ENCODE measurements around the gene REXO5. TPM values are rescaled to one million over a fixed set of nuclear protein-coding genes. Genes with fewer than 3 reads are reported as not detected.

The REXO5 gene
- total and polyA plus RNA-seq, 7 donors = 0.63 to 1.8 (median 1.1) TPM

DNA sequence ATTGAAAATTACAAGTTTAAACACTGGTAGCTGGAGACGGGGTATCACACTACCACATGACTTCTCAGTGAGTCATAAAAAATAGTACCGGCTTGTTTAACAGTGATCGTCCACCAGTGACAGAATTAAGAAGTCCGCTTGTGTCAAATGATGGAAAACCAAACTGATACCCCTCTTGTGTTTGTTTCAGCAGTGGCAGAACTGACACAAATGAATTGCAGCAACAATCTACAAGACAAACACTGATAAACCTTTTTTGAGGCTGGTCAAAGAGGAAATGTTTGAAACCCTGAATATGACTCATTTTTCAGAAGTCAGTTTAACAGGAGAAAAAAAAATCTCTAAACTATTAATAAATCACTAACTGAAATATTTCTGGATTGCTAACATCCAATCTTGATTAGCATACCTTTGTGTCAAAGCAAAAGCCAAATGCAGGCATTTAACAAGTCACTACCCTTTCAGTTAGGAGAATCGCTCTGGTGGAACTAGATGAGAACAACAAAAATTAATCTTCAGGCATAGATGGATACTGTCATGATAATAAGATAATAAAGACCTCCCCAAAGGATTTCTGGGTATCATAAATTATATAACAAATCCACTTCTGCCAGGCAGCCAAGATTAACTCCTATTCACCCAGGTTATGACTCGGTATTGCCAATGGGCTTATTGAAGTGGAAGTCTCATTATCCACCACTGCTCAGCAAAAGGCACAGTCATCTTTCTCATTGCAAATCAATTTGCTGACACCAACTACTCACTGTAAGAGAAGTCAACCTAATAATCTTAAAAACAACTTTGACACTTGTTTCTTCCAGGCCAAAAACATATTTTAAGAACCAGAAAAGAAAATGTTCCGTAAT is 73.1 kb downstream of the REXO5 start:
- intact Hi-C loops (cut with DNase I) = no loop called here
- H3K27ac ChIP-seq = peak overlapping the region; percentile 12
- peaks cover 19% of the 10 kb centered on the region for H3K4me1 ChIP-seq
- H3K27me3 ChIP-seq (ENCODE audit: insufficient read depth in 3 of 3, low read length in 2 of 3) = no peaks in the 10 kb centered on the region
- H3K4me3 ChIP-seq = no peak overlapping the region
- WGBS, 3 donors = 60 to 75% (median 62%) methylated on average over 7 of the region's 7 CpGs
- no peaks in the 10 kb centered on the region for H3K9me3 ChIP-seq
- H3K36me3 ChIP-seq (ENCODE audit: insufficient read depth in 1 of 2, low read depth in 1 of 2) = no peaks in the 10 kb centered on the region
- DNase-seq (no peak), ATAC-seq (peak in 1 of 4 donors; percentile 56)
- TF ChIP-seq, protein P1, sequence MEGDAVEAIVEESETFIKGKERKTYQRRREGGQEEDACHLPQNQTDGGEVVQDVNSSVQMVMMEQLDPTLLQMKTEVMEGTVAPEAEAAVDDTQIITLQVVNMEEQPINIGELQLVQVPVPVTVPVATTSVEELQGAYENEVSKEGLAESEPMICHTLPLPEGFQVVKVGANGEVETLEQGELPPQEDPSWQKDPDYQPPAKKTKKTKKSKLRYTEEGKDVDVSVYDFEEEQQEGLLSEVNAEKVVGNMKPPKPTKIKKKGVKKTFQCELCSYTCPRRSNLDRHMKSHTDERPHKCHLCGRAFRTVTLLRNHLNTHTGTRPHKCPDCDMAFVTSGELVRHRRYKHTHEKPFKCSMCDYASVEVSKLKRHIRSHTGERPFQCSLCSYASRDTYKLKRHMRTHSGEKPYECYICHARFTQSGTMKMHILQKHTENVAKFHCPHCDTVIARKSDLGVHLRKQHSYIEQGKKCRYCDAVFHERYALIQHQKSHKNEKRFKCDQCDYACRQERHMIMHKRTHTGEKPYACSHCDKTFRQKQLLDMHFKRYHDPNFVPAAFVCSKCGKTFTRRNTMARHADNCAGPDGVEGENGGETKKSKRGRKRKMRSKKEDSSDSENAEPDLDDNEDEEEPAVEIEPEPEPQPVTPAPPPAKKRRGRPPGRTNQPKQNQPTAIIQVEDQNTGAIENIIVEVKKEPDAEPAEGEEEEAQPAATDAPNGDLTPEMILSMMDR (IDR thresholded peaks at IDR 0.05) = no peak

DNA sequence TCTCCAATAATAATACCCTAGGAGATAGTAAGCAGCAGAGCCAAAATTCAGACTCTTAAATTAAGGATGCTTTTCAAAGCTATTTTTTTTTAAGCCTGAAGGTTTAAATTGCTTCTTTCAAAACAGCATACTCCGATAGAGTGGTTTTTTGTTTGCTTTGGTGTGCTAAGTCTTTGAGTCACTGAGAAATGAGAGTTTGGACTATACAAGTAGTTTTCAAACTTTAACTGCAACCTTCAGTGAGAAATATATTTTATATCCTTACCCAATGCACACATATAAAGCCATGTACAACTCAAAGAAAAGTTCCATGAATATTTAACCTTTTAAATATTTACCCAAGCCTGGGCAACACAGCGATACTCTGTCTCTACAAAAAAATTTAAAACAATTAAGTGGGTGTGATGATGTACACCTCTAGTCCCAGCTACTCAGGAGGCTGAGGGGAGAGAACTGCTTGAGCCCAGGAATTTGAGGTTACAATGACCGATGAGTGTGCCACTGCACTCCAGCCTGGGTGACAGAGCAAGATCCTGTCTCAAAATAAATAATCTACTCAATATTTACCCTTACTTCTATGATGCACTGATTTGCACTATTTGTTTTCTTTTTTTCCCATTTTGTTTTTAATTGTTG is 74.7 kb downstream of the REXO5 start:
- ATAC-seq (peak in 1 of 4 donors; percentile 46), DNase-seq (no peak)
- no peak overlapping the region for H3K4me3 ChIP-seq
- no peaks in the 10 kb centered on the region for H3K36me3 ChIP-seq (ENCODE audit: insufficient read depth in 1 of 2, low read depth in 1 of 2)
- no peak overlapping the region for H3K27ac ChIP-seq
- WGBS, 3 donors = 89 to 93% (median 92%) methylated on average over 3 of the region's 3 CpGs
- intact Hi-C loops (cut with DNase I) = no loop called here
- peaks cover 15% of the 10 kb centered on the region for H3K4me1 ChIP-seq
- TF ChIP-seq, protein P1 (IDR thresholded peaks at IDR 0.05) = no peak
- no peaks in the 10 kb centered on the region for H3K27me3 ChIP-seq (ENCODE audit: insufficient read depth in 3 of 3, low read length in 2 of 3)
- H3K9me3 ChIP-seq = no peaks in the 10 kb centered on the region

DNA sequence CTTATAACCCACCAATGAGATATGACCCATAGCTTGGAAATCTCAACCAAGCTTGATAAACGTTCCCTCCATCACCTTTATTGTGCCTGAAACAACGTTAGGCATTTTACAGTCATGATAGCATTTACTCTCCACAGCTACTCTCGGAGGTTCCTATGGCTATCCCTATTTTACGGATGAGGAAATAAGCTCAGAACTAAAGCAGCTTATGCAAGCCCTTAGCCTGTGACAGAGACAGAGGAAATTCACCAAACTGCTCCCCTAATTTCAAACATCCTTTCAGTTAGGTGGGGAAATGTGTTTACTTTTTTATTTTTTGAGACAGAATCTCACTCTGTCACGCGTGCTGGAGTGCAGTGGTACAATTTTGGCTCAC is 75.2 kb downstream of the REXO5 start:
- no peaks in the 10 kb centered on the region for H3K27me3 ChIP-seq (ENCODE audit: insufficient read depth in 3 of 3, low read length in 2 of 3)
- ATAC-seq (no peak), DNase-seq (no peak)
- no peaks in the 10 kb centered on the region for H3K9me3 ChIP-seq
- peaks cover 15% of the 10 kb centered on the region for H3K4me1 ChIP-seq
- intact Hi-C loops (cut with DNase I) = no loop called here
- no peaks in the 10 kb centered on the region for H3K36me3 ChIP-seq (ENCODE audit: insufficient read depth in 1 of 2, low read depth in 1 of 2)
- WGBS, 3 donors = 82 to 87% (median 87%) methylated on average over 6 of the region's 6 CpGs
- H3K27ac ChIP-seq = no peak overlapping the region
- H3K4me3 ChIP-seq = no peak overlapping the region
- TF ChIP-seq, protein P1 (IDR thresholded peaks at IDR 0.05) = no peak

DNA sequence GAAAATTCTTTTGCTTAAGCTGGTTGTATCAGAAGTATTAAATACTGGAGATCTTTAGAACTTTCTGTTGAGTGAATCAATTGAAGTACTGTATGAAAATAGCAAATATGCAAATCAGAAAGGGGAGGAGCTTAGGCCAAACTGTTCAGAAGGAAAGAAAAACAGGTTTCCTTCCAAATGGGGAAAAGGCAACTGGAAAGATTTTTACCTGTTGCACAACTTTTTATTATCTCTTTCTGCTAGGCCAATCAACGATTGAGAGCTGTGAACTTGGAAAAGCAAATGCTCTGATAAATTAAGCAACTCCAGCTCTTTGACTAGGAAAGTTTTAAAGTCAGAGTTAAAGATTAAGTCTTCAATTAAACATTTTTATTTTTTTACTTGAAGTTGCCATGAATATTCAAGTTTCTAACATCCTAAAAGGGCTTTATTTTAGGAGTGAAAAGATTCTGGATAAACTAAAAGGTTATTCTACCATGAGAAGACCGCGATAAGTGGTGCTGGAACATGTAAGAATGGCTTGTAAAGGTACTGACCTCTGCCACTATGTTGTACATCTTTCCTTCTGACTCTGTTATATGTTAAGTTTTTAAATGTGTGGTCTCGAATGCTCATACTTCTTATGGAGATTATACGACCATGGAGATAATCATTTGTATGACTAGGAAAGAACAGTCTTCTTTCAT is 77.4 kb downstream of the REXO5 start:
- Histone ChIP-seq H3K27ac (no peak overlapping the region), H3K4me1 (peaks cover 27% of the 10 kb centered on the region)
- no peak for ATAC-seq

More for the DNA sequence above, 77.4 kb downstream of the REXO5 start:
- Histone ChIP-seq H3K27me3 (ENCODE audit: insufficient read depth in 3 of 3, low read length in 2 of 3) (no peaks in the 10 kb centered on the region), H3K36me3 (ENCODE audit: insufficient read depth in 1 of 2, low read depth in 1 of 2) (no peaks in the 10 kb centered on the region), H3K4me3 (no peak overlapping the region), H3K9me3 (no peaks in the 10 kb centered on the region)
- intact Hi-C loops (cut with DNase I) = no loop called here
- TF ChIP-seq, protein P1 (IDR thresholded peaks at IDR 0.05) = no peak
- no peak for DNase-seq
- WGBS, 3 donors = 84 to 86% (median 86%) methylated on average over 5 of the region's 5 CpGs
